AG08396 (cell line): Measurements from ENCODE around the gene RNF224.
A peak's percentile ranks its signal among the peaks of the same experiment; 100 is the strongest.

Source experiments
- DNase-seq: peaks from one replicate; pipeline ENCODE4 v3.0.0; 2012; ENCODE audit warnings: low spot score, mixed read lengths

Gene RNF224

DNA sequence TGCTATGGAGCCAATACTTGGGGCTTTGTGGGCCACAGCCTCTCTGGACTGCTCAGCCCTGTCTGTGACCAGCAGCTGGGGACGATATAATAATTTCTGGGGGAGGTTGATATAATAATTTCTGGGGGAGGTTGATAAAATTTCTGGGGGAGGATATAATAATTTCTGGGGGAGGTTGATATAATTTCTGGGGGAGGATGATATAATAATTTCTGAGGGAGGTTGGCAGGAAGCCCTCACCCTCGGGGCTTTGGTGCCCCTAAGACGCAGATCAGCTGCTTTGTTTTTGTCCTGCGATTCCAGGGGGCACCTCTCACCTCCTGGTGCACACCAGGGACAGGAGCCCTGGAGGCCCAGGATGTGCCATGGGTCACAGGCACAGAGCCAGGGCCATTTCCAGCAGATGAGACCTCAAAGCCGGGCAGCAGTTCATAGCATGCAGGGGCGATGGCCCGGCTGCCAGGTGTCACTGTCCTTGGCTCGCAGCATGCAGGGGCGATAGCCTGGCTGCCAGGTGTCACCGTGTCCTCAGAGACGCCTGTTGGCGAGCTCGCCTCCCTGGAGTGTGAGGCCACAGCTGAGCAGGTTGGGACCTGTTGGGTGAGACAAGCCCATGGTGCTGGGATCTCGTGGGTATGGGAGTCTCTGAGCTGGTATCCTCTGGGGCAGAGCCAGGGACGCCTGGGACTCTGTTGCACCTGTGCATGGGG lies 46.5 kb downstream of the RNF224 start:
- DNase-seq: no peak

DNA sequence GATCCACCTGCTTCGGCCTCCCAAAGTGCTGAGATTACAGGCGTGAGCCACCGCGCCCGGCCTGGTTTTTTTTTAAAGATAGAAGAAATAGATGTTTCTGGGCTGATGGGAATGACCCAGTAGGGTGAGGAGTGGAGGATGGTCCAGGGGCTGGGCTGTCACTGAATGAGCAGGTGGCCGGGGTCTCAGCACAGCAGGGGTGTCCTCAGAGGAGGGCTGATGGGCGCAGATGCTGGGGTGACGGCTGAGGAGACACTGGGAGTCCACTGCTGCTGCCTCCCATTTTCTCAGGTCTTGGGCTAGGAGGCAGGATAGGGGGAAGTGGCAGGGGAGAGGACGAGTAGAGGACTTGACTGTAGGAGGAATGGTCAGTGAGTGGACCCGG lies 47.9 kb downstream of the RNF224 start:
- no peak for DNase-seq

DNA sequence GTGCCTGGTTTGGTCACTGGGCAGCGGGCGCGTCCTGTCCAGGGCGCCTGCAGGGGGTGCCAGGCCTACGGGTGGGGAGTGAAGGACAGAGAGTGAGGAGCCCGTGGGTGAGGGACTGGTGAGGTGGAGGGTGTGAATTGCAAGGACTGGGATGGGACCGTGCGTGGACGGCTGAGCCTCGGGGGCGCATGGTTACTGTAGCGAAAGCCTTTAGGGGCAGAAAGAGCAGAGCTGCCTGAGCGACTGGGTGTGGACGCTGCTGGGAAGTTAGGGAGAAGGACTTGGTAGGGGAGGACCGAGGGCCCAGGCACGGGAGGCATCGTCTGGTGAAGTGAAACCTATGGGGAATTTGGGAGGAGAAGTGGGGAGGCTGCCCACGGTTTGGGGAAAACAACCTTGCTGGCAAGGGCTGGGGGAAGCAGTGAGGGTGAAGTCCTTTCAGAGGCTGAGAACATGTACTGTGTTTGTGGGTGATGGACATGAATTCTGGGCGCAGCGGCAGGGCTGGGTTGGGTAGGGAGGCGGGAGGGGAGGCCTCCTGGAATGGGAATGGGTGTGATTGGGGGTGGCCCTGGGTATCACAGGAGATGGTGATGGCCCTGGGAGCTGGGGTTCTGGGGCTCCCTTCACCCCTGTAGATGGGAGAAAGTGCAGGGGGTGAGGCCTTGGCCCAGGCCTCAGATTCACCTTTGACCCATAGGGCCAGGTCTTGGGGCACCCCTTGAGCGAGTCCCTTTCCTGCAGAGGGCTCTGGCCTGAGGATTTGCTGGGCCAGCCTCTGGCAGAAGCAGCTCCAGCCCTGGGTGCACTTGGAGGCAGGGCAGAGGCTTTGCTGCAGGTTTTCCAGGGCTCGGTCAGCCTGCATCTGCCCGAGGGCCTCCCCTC lies 48.5 kb downstream of the RNF224 start:
- no peak for DNase-seq

DNA sequence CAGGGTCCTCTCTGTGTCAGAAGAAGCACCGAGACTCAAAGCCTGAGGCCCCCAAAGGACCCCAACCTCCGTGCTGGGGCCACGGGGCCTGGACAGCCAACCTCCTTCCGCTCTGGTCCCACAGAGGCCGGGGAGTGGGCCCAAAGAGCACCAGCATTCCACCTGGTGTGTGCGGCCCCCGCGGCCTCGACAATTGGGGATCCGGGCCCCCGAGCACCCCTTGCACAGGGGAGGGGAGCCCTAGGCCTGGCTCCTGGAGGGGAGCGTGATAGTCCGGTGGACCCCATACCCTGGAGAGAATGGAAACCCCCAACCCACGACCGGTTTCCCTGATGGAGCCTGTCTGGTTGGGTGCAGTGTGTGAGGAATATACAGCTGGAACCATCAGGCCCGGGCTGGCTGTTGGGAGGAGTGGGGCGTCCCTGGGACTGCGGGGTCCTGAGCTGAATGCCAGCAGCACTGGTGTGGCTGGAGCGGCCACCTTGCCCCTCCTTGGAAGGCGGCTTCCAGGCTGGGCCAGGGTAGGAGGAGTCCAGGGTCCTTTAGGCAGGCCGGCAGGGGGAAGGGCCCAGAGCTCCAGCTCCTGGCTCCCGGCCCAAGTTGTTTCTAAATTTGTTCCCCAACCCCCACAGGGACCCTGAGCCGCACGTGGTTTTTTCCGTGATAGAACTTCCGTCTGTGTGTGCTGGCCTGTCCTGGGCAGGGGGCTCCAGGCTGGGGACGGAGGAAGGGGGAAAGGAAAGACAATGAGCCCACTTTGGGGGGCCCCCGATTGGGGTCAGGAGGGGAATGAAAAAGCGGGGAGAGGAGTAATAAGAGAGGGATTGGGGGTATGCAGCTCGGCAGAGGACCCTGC lies 49.4 kb downstream of the RNF224 start:
- DNase-seq: peak; percentile 84

DNA sequence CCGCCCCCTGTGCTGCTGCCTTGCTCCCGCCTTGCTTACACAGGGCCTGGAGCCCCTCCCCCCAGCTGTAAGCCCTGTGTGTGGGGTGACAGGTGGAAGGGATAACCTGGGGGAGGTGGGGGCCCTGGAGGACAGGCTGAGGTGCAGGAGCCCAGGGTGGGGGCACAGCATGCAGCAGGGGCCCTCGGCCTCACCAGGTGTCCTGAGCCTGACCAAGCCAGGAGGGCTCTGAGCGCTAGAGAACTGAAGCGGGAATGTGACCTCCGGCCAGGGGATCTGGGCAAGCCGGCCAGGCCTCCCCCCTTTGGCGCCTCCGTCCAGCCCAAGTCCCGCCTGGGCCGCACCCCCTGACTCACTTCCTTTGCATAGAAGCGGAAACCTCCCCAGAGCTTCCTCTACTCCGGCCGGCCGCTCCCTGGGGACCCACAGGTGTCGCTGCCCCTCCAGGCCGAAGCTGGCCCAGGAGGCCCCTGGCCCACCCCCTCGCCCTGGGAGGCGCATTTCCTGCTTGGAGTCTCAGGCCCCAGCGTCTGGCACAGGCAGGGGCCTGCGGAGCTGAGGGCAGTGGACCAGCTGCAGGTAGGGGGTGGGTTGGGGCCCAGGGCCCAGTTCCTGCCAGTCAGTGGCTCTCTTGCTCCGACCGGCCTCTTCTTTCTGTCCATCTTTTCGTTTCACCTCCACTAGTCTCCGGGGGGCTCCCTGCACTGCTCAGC lies 50.2 kb downstream of the RNF224 start, which contains the start of gene TOR4A:
Gene TOR4A (plus strand): TSS at position 398 of the 713 bp plus-strand sequence. CDS start 964 bp downstream, outside the sequence.
- DNase-seq: peak; percentile 93

DNA sequence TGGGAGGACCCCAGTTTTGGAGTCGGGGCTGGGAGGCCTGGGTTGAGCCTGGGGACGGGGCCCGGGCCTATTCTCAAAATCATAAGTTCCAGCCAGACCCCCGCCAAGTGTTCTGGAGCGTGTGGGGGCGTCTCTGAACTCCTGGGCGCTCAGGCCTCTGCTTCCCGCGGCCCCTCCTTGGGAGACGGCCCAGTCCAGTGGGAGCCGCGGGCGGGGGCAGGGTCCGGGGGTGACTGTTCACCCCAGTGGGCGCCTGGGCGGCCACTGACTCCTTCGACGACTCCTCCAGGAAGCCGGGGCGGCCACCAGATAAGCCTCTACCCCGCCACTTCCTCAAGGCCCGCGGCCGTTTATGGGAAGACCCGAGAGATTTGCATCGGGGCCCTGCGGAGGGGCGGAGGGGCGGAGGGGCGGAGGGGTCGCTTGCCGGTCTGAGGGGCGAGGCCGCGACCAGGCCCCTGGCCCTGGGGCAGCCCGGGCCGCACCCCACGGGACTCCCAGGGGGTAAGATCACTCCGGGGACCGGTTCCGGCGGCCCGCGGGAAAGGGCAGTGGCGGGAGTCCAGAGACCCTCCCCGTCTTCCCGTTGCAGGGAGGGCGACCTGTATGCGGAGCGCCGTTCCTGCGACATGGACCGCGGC lies 50.9 kb downstream of the RNF224 start:
- peak; percentile 46 for DNase-seq
